GM18907 (cell line): ENCODE results near the gene SLC24A3.

Experiments used
- ATAC-seq: cut with Tn5 transposase; IDR thresholded peaks from one replicate; pipeline ENCODE4 v1.9.1; 2021; ENCODE audit warnings: mild to moderate bottlenecking, moderate library complexity; ENCODE audit not compliant: unreplicated experiment

The SLC24A3 gene

GRCh38 chr20:19269737-19270340 is 57.4 kb downstream of the SLC24A3 start:
- ATAC-seq = no peak

- ATAC-seq = no peak
These were observed 59.6 kb downstream of the SLC24A3 start for GRCh38 chr20:19271879-19272651.

GRCh38 chr20:19272976-19273654 is 60.7 kb downstream of the SLC24A3 start:
- no peak for ATAC-seq

- no peak for ATAC-seq
These were observed 61.6 kb downstream of the SLC24A3 start for GRCh38 chr20:19274001-19274400.

GRCh38 chr20:19274412-19275015 is 62.1 kb downstream of the SLC24A3 start:
- no peak for ATAC-seq

- no peak for ATAC-seq
These were observed 62.7 kb downstream of the SLC24A3 start for GRCh38 chr20:19275038-19275629.

GRCh38 chr20:19275630-19276071 is 63.2 kb downstream of the SLC24A3 start:
- ATAC-seq = no peak

- no peak for ATAC-seq
These were observed 64.9 kb downstream of the SLC24A3 start for GRCh38 chr20:19277381-19277780.

- no peak for ATAC-seq
These were observed 71.1 kb downstream of the SLC24A3 start for GRCh38 chr20:19283490-19284025.

GRCh38 chr20:19284400-19285178 is 72.1 kb downstream of the SLC24A3 start:
- ATAC-seq = no peak

GRCh38 chr20:19285436-19285835 is 73.0 kb downstream of the SLC24A3 start:
- ATAC-seq = no peak

GRCh38 chr20:19288061-19288460 is 75.6 kb downstream of the SLC24A3 start:
- no peak for ATAC-seq

- no peak for ATAC-seq
These were observed 76.2 kb downstream of the SLC24A3 start for GRCh38 chr20:19288636-19289035.

- ATAC-seq = no peak
These were observed 77.0 kb downstream of the SLC24A3 start for GRCh38 chr20:19289451-19289850.

- no peak for ATAC-seq
These were observed 78.8 kb downstream of the SLC24A3 start for GRCh38 chr20:19291024-19291817.

- ATAC-seq = no peak
These were observed 79.3 kb downstream of the SLC24A3 start for GRCh38 chr20:19291818-19292132.

GRCh38 chr20:19292254-19292653 is 79.8 kb downstream of the SLC24A3 start:
- ATAC-seq = no peak

- ATAC-seq = no peak
These were observed 82.6 kb downstream of the SLC24A3 start for GRCh38 chr20:19295076-19295475.

- no peak for ATAC-seq
These were observed 86.2 kb downstream of the SLC24A3 start for GRCh38 chr20:19298652-19299051.
